MCF 10A (cell line): ENCODE data around the gene QPRT. TPM values are rescaled to one million over a fixed set of nuclear protein-coding genes. Genes with fewer than 3 reads are reported as not detected.
"Not testable (repeated sequence)": the region's sequence is repeated elsewhere in the genome, so short reads cannot be mapped to it uniquely, and the experiment has no call there.

Source experiments
- BruUV-seq: library from RNA; stranded (reverse); fragments of 400-500 nt; replicated peaks from 2 replicates; lab custom pipeline; 2021; lab: Mats Ljungman, UMichigan
- CTCF ChIA-PET: fragments of 300-600 bp; sonication (Branson Sonifier 250); formaldehyde crosslinking; extraction: SDS; loops from one replicate; lab custom pipeline; 2021; ENCODE audit warnings: antibody characterized with exemption, inconsistent platforms; lab: Yijun Ruan, JAX
- POLR2A ChIA-PET: fragments of 300-600, 350-650 bp; sonication (Branson Sonifier 250); formaldehyde crosslinking; extraction: SDS; loops from one replicate; lab custom pipeline; 2020; ENCODE audit warnings: antibody characterized with exemption, inconsistent platforms; lab: Yijun Ruan, JAX
- DNase-seq: peaks from one replicate; pipeline ENCODE4 v3.0.0-alpha.2; 2018; ENCODE audit not compliant: unreplicated experiment
- H3K27ac Mint-ChIP-seq: one replicate; pipeline ENCODE4 v1.8.0; 2022; ENCODE audit warnings: mild to moderate bottlenecking, low read depth, mixed read lengths; ENCODE audit not compliant: unreplicated experiment
- H3K27me3 Mint-ChIP-seq: one replicate; pipeline ENCODE4 v1.8.0; 2022; ENCODE audit warnings: mixed read lengths; ENCODE audit not compliant: insufficient read depth, unreplicated experiment
- H3K36me3 Mint-ChIP-seq: one replicate; pipeline ENCODE4 v1.8.0; 2022; ENCODE audit warnings: mild to moderate bottlenecking, moderate library complexity, mixed read lengths; ENCODE audit not compliant: insufficient read depth, unreplicated experiment
- H3K4me1 Mint-ChIP-seq: one replicate; pipeline ENCODE4 v1.8.0; 2022; ENCODE audit warnings: mixed read lengths; ENCODE audit not compliant: insufficient read depth, unreplicated experiment
- H3K4me3 Mint-ChIP-seq: one replicate; pipeline ENCODE4 v1.8.0; 2022; ENCODE audit warnings: mild to moderate bottlenecking, moderate library complexity, mixed read lengths; ENCODE audit not compliant: unreplicated experiment
- H3K9me3 Mint-ChIP-seq: one replicate; pipeline ENCODE4 v1.8.0; 2022; ENCODE audit warnings: mixed read lengths; ENCODE audit not compliant: unreplicated experiment
- CTCF ChIP-seq: fragments of 200-600 bp; IDR thresholded peaks from one replicate; pipeline ENCODE4 v1.8.0; 2022; ENCODE audit warnings: antibody characterized with exemption, mild to moderate bottlenecking; ENCODE audit not compliant: unreplicated experiment
- intact Hi-C: fragments of 100-400 bp; cut with micrococcal nuclease; formaldehyde crosslinking; loops from 2 replicates; pipeline ENCODE4 v1.14.1; 2022
- total RNA-seq: library from RNA; stranded (reverse); gene quantifications from 2 replicates; pipeline ENCODE4 v1.2.3, GENCODE V29; 2022

QPRT gene
- total RNA-seq, 1 experiment from 2014 or later = not detected

GRCh38 chr16:29721167-29721879 is 42.3 kb downstream of the QPRT start:
- BruUV-seq, intact Hi-C loops: not testable (repeated sequence)
- peak overlapping the region; percentile 16 for H3K27ac Mint-ChIP-seq

GRCh38 chr16:29726845-29727377 is 47.9 kb downstream of the QPRT start:
- H3K27me3 Mint-ChIP-seq = peaks cover 23% of the 10 kb centered on the region
- POLR2A ChIA-PET = no interaction called here
- TF ChIP-seq CTCF = no peak
- no peak overlapping the region for H3K4me3 Mint-ChIP-seq
- intact Hi-C loops = no loop called here
- no TSS peak for BruUV-seq
- no peak for DNase-seq
- peaks cover 6% of the 10 kb centered on the region for H3K4me1 Mint-ChIP-seq
- H3K27ac Mint-ChIP-seq = no peak overlapping the region
- CTCF ChIA-PET = interaction anchor here (1.4 to 3.2 kb wide), 3 partner anchors 27 to 316 kb away, joined by 3 to 15 read pairs (median 8); no protein-coding TSS in a partner anchor
- no peaks in the 10 kb centered on the region for H3K36me3 Mint-ChIP-seq
- H3K9me3 Mint-ChIP-seq = no peaks in the 10 kb centered on the region

More at GRCh38 chr16:29721167-29721879, 42.3 kb downstream of the QPRT start:
- CTCF ChIA-PET = interaction anchor here (1.0 to 2.6 kb wide), 2 partner anchors 21 to 52 kb away, joined by 3 to 22 read pairs; no protein-coding TSS in a partner anchor
- H3K36me3 Mint-ChIP-seq, POLR2A ChIA-PET, H3K4me1 Mint-ChIP-seq, H3K4me3 Mint-ChIP-seq, H3K9me3 Mint-ChIP-seq: not testable (repeated sequence)
- H3K27me3 Mint-ChIP-seq = peaks cover 11% of the 10 kb centered on the region
- TF ChIP-seq CTCF = peak; percentile 20
- DNase-seq = peak; percentile 57

GRCh38 chr16:29727452-29727851 is 48.5 kb downstream of the QPRT start:
- no peaks in the 10 kb centered on the region for H3K36me3 Mint-ChIP-seq
- ChIA-PET CTCF (interaction anchor here (1.4 to 3.2 kb wide), 2 partner anchors 27 to 315 kb away, joined by 3 to 15 read pairs; no protein-coding TSS in a partner anchor), POLR2A (no interaction called here)
- DNase-seq = no peak
- no TSS peak for BruUV-seq
- H3K4me3 Mint-ChIP-seq = no peak overlapping the region
- no peak for TF ChIP-seq CTCF
- H3K9me3 Mint-ChIP-seq = no peaks in the 10 kb centered on the region
- H3K27ac Mint-ChIP-seq = no peak overlapping the region
- H3K27me3 Mint-ChIP-seq = peaks cover 28% of the 10 kb centered on the region
- peaks cover 6% of the 10 kb centered on the region for H3K4me1 Mint-ChIP-seq
- intact Hi-C loops = no loop called here

GRCh38 chr16:29729116-29729521 is 50.1 kb downstream of the QPRT start:
- CTCF ChIA-PET = interaction anchor here (0.8 to 3.2 kb wide), 11 partner anchors 9 to 219 kb away, joined by 3 to 15 read pairs (median 5); partner anchors contain the start of gene QPRT
- POLR2A ChIA-PET = interaction anchor here (0.7 to 0.8 kb wide), 2 partner anchors 25 to 29 kb away, joined by 3 to 4 read pairs; no protein-coding TSS in a partner anchor
- Mint-ChIP-seq H3K9me3 (no peaks in the 10 kb centered on the region), H3K27ac (no peak overlapping the region), H3K36me3 (no peaks in the 10 kb centered on the region), H3K27me3 (peaks cover 33% of the 10 kb centered on the region), H3K4me1 (peaks cover 6% of the 10 kb centered on the region), H3K4me3 (peak overlapping the region; percentile 28)
- no TSS peak for BruUV-seq
- DNase-seq = peak; percentile 68
- intact Hi-C loops = no loop called here
- TF ChIP-seq CTCF = peak; percentile 53
